ENCODE data around the gene DOK7.

Gene DOK7

GRCh38 chr4:3476936-3477749 is 14.0 kb downstream of the DOK7 start:
- DNase-seq = no peak

- no peak for DNase-seq
Measured at GRCh38 chr4:3477750-3478430, 14.8 kb downstream of the DOK7 start.

GRCh38 chr4:3478446-3479357 is 15.6 kb downstream of the DOK7 start:
- DNase-seq = no peak

GRCh38 chr4:3479358-3480101 is 16.4 kb downstream of the DOK7 start:
- DNase-seq = no peak

GRCh38 chr4:3480528-3481112 is 17.5 kb downstream of the DOK7 start:
- peak; percentile 43 to 54 for DNase-seq

- no peak for DNase-seq
Measured at GRCh38 chr4:3481113-3481531, 18.0 kb downstream of the DOK7 start.

- DNase-seq = no peak
Measured at GRCh38 chr4:3481783-3482393, 18.8 kb downstream of the DOK7 start.

GRCh38 chr4:3482707-3483106 is 19.6 kb downstream of the DOK7 start:
- no peak for DNase-seq

- DNase-seq = no peak
Measured at GRCh38 chr4:3483471-3483921, 20.4 kb downstream of the DOK7 start.

GRCh38 chr4:3484057-3484973 is 21.2 kb downstream of the DOK7 start:
- no peak for DNase-seq

- DNase-seq = no peak
Measured at GRCh38 chr4:3485011-3485791, 22.1 kb downstream of the DOK7 start.

- no peak for DNase-seq
Measured at GRCh38 chr4:3485886-3486540, 22.9 kb downstream of the DOK7 start.

GRCh38 chr4:3486541-3487540 is 23.7 kb downstream of the DOK7 start:
- no peak for DNase-seq

- no peak for DNase-seq
Measured at GRCh38 chr4:3487861-3488260, 24.8 kb downstream of the DOK7 start.

GRCh38 chr4:3488820-3489219 is 25.7 kb downstream of the DOK7 start:
- no peak for DNase-seq

- no peak for DNase-seq
Measured at GRCh38 chr4:3489451-3489962, 26.4 kb downstream of the DOK7 start.

- no peak for DNase-seq
Measured at GRCh38 chr4:3491681-3492405, 28.7 kb downstream of the DOK7 start.
